IPS-NIHi7 (cell line): ENCODE results near the gene HMG20A.

Experiments used
- DNase-seq: peaks from one replicate; pipeline ENCODE4 v3.0.0; 2012; ENCODE audit warnings: mixed read lengths; ENCODE audit errors: extremely low spot score

Gene HMG20A

DNA sequence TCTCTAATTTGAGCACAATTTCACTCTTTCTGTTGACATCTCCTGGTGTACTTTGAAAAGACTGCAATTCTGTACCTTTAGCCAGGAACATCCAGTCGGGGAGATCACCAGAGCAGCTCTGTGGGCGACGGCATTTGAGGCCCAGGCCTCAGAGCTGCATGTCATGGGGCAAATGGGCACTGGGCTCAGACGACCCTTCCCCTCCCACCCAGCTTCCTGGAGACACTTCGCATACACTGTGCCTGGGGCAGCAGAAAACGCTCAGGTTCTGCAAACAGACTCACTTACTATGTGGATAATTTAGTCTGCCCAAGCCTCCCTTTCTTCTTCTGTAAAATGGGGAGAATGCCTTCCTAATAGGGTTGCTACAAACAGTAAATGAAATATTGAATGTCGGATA, 96.9 kb downstream of the HMG20A start:
- DNase-seq: no peak

DNA sequence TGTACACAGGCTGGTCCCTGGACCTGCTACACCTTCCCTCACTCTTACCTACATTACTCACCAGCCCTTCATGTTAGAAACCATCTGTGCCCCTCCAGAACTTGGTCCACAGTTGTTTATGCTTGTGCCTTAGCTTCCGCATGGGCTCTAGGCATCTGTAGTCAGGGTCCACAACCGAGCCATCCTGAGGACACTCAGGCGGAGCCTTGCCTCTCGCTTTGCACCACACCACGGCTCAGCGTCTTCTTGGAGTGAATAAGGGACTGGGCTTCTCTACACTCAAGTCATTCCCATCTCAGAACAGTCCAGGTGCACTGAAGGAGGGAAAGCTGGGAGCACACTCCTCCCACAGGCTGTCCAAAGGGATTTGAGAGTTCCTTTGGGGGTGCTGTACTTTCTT, 97.8 kb downstream of the HMG20A start:
- DNase-seq: no peak

DNA sequence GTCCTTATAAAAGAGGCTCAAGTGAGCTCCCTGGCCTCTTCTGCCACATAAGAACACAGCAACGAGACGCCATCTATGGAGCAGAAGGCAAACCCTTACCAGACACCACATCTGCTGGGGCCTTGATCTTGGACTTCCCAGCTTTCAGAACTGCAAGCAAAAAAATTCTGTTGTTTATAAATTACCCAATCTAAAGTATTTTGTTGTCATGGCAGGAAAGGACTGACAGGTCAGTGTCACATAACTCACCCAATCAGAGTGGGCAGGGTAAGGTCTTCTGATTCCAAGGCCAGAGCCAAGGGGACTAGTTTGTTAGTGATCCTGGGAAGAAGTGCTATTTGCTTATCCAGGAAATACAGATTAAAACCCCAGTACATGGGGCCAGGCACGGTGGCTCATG, 98.9 kb downstream of the HMG20A start:
- DNase-seq: no peak

DNA sequence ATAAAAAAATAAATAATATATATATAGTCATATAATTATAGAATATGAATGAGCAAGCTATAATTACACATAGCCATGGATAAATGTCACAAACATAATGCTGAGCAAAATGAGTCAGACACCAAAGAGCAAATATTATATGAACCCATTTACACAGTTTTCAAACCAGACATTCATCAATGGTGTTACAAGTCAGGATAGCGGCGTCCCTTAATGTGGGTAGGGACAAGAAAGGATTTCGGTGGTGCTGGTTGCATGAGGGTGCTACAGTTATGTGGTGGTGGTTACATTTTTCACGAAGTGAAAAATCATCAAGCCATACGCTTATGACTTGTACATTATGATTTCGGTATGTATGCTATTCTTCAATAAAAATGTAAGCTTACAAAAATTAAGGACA, 100.5 kb downstream of the HMG20A start:
- no peak for DNase-seq

DNA sequence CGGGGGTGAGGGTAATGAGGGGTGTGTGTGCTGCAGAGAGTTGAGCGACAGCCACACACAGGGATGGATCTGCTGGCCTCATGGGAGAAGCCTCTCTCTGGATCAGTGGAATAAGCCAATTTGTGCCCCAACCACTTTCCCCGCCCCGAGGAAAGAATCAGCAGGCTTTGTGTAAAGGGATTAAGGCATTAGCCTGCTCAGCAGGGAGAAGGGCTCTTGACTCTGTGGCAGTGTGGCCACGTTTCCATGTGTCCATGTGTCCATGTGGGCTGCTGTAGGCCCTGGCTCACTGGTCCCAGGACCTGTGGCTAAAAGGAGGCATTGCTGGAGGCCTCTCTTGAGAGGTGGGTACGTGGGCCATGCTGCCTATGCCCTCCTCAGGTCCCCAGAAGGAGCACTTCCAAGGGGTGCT, 104.7 kb downstream of the HMG20A start:
- DNase-seq: peak; percentile 45

DNA sequence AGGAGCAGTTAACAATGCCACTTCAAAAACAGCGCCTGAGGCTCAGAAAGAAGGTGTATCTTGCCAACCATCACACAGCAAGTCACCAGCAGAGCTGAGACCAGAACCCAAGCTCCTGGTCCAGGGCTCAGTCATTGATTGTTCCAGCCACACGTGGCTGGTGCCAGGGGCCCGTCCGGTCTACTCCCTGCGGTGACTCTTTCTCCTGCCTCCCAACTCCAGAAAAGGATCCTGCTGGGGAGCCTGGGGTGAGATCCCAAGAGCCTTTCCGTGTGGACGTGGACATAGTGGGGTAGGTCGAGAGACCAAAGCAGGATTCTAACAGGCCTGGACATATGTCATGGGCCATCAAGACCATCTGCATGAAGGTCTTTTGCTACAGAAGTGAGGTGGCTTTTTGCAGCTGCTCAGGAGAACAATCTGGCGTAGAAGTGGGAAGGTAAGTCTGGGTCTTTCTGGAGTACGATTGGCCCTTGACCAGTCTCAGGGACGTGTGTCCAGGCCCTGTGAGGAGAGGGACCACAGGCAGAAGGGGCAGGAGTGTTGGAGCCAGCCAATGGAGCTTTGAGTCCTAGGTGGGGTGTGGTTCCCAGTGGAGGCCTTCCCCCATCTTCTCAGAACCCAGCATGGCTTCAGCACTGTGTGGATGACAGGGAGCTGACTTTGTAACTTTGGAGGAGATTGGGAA, 105.4 kb downstream of the HMG20A start:
- no peak for DNase-seq

DNA sequence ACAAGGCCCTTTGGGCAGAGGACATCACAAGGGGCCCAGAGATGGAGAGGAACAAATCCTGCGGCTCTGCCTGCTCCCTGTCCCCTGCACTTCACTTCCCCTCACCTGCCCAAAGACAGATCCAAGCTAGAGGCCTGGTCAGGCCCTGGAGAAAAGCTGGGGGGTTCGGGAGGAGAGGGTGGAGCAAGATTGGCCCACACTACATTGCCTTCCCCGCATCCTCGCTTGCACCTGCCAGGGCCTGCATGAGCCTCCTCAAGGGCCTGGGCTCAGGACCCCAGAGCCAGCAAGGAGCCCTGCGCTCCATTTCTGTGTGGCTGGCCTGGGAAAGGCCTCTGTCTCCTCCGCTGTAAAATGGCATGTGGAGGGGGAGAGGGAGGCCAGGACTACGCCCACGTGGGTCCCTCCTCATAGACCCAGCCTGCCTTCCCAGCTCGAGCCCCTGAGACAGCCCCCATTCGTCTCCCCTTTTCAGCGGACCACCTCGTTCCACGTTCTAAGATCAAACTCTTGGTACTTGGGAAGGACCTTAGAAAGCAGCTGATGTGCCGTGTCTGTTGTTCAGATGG, 106.0 kb downstream of the HMG20A start:
- DNase-seq: no peak

DNA sequence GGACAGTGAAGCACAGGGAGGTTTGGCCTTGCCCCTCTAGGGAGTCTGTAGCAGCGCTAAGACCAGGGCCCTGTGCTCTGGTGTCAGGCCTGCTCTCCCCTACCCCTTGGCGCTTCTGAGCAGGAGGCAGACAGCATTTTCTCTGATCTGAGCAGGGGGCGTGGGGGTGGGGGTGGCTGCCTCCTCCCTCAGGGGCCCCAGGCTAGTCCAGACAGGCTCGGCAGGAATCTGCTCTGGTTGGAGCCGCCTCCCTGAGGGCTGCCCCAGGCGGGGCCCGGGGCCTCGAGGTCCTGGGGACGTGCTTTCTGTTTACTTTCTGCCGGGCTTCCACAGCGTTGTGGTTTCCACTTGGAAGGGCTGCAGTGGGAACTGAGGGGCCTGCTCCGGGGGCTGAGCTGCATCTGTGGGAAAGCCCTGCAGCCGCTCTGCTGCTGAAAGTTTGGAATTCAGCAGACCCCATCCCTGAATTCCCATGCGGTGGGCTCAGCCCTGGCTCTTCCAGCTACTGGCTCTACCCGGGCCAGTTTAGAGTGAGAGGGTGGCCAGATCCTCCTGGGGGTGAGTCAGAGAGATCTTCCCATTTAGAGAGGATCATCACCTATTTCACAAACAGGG, 106.6 kb downstream of the HMG20A start:
- peak; percentile 80 for DNase-seq

DNA sequence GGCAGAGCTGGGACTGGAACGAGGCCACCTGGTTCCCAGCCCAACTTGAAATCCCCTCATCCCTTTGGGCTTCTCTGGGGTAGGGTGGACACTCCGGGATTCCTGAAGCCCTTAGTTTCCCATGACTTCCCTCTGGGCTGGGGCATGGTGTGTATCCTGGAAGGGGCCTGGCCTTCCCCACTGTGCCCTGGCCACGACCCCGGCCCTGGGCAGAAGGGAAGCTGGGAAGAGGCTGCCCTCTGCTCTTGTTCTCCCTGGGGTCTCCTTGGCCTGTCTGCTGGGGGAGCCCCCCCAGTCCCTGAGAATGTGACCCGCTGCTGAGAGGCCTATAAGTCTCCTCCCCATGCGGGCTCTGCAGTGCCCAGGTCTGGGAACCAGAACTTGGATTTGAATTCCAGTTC, 107.1 kb downstream of the HMG20A start:
- no peak for DNase-seq

DNA sequence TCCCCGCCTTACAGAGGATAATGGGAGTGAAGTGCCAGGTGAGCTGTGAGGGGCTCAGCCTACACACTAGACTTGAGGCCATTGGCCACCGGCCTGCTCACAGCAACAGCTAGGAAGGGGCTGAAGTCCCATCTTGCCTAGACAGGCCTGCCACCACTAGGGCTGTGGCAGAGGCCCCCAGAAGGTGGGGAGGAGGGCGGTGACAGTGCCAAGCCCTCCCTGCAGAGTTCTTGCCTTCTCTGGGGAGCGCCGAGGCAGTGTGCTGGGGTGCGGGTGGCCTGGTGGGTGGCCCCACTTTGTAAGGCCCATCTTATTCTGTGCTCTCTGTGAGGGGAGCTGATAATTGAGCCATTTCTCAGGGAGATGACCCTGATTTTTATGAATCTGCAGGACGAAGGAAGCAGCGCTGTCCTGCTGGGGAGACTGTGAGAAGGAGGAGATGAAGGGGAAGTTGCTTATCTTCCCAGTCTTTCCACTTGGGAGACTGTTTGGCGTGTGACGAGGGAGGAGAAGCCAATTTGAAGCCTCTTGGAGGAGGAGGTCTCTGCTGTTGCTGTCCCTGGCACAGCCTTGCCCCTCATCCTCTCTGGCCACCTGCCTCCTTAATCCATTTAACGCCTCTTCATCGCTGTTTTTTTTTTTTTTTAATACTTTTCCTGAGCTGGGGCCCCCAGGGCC, 107.7 kb downstream of the HMG20A start:
- DNase-seq: no peak

DNA sequence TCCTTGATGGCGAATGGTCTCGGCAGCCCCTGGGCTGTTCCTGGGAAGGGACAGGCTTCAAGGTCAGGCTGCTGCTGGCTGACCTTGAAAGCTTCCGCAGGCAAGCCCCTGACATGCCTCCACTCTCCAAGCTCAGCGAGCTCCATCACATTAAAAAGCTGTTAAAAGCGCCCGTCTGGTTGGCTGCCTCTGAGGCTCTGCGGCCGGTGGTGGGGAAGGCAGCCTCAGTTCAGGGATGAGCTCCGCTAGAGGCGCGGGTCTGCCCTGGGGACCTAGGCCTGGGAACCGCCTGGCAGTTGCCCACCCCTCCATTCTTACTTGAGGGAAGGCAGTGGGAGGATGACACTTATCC, 108.3 kb downstream of the HMG20A start:
- no peak for DNase-seq

DNA sequence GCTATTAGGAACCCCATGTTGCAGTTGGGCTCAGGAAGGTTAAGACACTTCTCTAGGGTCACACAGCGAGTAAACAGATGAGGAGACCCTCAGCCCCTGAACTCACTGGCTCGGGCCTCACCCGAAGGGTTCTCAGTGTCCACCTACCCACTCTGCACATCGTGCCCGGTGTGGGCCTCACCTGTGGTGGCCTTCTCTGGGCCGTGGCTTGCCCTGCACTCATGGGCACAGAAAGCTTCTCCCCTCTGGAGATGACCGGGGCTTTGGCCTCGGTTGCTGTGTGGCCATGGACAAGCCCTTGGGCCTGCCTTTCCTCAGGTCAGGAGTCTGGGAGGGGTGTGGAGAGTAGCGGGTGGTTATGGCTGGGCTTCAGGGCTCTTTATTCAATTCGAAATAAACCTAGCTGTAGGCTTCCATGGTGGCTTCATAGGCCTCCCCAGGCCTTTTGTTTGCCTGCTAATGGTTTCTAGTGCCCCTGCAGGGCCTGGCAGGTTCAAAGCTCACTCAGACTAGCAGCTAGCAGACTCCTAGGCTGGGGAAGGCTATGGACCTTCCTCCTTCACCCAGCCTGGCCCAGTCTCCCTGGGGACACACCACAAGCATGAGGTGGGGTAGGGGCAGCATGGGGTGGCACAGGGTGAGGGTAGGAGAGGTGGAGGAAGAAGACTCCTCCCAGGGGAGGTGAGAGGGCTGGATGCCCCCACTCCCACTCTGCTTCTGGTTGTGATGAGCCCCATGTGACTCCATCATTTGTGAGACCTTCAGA, 108.9 kb downstream of the HMG20A start:
- no peak for DNase-seq

DNA sequence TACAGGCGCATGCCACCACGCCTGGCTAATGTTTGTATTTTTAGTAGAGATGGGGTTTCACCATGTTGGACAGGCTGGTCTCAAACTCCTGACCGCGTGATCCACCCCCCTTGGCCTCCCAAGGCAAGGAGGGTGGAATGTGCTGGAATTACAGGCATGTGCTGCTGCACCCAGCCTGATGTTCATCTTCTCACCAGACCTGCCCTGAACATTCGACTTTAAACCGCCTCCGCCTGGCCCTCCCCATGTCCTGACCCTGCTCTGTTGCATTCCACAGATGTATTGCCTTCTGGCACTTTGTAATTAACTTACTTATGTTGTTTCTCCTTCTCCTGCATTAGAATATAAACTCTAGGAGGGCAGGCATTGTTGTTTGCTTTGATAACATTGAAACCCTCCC, 109.9 kb downstream of the HMG20A start:
- DNase-seq: no peak

DNA sequence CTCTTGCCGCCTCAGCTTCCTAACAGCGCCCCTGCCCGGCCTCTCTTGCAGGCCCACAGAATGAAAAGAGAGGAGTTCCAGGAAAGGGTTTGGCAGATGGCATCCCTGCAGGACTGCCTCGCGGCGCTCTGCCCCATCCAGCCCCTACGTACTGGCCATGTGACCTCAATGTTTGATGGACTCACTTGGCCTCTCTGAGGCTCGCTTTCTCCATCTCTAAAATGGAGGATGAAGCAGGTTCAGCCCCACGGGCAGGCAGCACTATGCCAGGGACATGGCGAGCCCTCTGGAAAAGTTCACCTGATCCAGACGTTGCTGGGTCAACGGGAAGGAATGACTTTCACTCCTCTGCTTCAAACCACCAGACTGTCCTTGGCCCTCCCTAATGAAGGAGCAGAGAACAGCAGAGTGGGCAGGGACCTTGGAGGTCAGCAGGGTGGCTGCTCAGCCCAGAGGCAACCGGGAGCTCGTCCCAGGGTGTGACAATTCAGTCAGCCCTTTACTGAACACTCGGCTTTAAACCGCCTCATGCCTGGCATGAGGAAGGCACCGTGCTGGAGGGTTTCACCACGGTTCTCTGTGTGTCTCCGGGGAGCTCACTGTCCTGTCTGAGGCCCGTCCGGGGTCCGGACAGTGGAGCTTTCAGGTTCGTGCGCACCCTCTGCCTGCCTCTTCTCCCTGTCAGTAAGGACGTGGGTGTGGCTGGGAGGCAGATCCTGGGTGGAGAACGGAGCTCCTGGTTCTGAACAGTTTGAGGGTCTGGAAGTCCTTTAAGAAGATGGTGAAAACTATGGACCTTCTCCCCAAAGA, 110.7 kb downstream of the HMG20A start:
- no peak for DNase-seq

DNA sequence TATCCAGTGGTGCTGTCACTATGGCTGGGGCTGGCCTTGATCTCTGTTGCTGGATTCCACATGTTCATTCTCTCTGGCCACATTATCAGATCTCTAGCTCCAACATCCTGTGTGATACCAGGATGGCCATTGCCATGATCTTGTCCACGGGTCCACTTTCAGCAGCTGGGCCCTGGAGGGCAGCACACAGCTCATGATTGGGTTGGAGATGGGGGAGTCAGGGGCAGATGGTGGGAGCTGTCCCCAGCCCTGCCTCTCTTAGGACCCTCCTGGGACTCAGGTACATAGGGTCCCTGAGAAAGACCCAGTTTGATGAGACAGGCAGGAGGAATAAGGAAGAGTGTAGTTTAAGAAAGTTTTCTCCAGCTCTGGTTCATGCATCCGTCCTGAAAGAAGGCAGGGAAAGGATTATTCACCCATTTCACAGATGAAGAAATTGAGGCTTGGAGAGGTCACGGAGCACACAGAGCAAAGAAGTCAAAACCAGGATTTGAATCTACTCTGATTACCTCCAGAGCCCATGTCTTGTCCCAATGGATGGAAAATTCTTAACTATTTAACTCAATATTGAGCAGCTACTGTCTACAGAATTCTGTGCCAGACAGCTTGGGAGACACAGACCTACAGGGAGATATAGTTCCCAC, 111.5 kb downstream of the HMG20A start:
- DNase-seq: no peak

DNA sequence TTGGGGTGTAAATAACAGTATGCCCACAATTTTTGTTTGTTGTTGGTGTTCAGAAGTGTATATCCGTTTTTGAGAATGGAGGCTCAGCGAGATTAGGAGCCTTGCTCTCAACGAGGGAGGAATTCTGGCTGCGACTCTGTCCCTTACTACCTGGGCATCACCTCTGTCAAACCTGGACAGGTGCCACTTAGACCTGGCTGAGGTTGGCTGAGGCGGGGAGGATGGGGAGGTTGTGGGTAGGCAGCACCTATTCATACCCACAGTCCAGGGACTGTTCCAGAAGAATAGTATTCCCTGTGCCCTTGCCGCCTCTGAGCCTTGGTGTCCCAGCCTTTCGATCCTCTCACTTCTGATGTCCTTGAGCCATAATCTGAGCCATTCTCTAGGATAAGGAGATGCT, 112.2 kb downstream of the HMG20A start:
- DNase-seq: no peak

DNA sequence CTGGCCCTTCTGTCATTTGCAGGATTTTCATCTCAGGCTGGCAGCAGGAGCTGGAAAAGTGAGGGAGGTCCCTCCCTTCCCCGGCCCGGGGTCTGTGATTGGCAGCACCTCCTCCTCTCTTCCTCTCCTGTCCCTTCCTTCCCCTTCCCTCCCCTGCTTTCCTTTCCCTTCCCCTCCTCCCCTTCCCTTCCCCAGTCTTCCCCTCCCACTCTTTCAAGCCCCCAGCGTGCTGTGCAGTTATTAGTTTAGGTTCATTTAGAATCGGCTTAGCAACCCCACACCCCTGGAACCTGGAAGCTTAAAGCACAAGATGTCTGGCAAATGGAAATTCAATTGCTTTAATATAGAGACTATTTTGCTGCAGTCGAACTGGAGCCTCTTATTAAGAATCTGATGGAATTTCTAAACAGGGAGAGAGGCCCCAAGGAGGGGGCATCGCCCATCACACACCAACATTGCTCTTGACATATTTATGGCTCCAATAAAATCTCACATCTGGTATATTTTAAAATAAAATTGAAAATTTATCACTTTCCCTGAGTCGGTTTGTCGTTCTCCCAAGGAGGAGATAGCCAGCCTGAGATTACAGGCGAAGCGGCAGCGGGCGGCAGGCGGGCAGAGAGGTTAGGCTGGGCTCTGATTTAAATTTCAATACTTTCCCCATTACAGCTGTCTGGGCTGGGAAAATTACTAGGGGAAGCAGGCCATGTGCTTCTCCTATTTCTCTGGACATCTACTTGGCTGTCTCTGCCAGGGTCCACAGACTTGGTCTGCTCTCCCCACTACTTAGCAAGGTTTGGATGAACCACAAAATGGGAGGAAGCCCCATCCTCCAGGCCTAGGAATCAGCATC, 113.1 kb downstream of the HMG20A start:
- peak; percentile 62 for DNase-seq
